Keratinocyte (primary cell): ENCODE measurements around the gene ITGB5. TPM values are rescaled to one million over a fixed set of nuclear protein-coding genes. Genes with fewer than 3 reads are reported as not detected.
A peak's percentile ranks its signal among the peaks of the same experiment; 100 is the strongest.

Source experiments
- DNase-seq: peaks from one replicate; pipeline ENCODE4 v3.0.0-alpha.2; 2011; ENCODE audit warnings: low read depth, missing footprints, low spot score
- FAIRE-seq: peaks from 2 replicates; lab custom pipeline; 2011; peaks lifted over from hg19 to GRCh38; lab: Jason Lieb, UNC
- H2AFZ ChIP-seq: 2 replicates; pipeline ENCODE4 v1.6.0; 2012; ENCODE audit warnings: low read length, control low read depth, inconsistent platforms; ENCODE audit not compliant: control insufficient read depth
- H3K27ac ChIP-seq: 2 replicates; pipeline ENCODE4 v1.5.1; 2011; ENCODE audit warnings: low read length; ENCODE audit not compliant: control insufficient read depth, insufficient read depth
- H3K27me3 ChIP-seq: 3 replicates; pipeline ENCODE4 v1.6.0; 2011; ENCODE audit warnings: low read length; ENCODE audit not compliant: control insufficient read depth, insufficient read depth; ENCODE audit errors: extremely low read depth
- H3K36me3 ChIP-seq, 2 experiments: 2 replicates in 1 of 2; 3 replicates in 1 of 2; pipeline ENCODE4 v1.5.1; 2011; ENCODE audit warnings: low read length in 2 of 2, mild to moderate bottlenecking in 1 of 2; ENCODE audit not compliant: control insufficient read depth in 2 of 2, insufficient read depth in 2 of 2; ENCODE audit errors: extremely low read depth in 1 of 2
- H3K4me1 ChIP-seq: 3 replicates; pipeline ENCODE4 v1.5.1; 2011; ENCODE audit warnings: low read length; ENCODE audit not compliant: control insufficient read depth, insufficient read depth; ENCODE audit errors: extremely low read depth
- H3K4me2 ChIP-seq: 3 replicates; pipeline ENCODE4 v1.6.0; 2011; ENCODE audit warnings: low read depth, low read length; ENCODE audit not compliant: control insufficient read depth, insufficient read depth; ENCODE audit errors: extremely low read depth
- H3K4me3 ChIP-seq, 3 experiments: fragments of 200-600 bp in 1 of 3; sonication (generic) in 1 of 3; 2 replicates in 2 of 3; 3 replicates in 1 of 3; pipeline ENCODE4 v1.5.1; 2011 to 2016; ENCODE audit warnings: low read length in 3 of 3, mild to moderate bottlenecking in 3 of 3, control low read depth in 2 of 3, inconsistent platforms in 1 of 3, low read depth in 1 of 3, mixed read lengths in 1 of 3, mixed run types in 1 of 3, moderate library complexity in 1 of 3; ENCODE audit not compliant: control insufficient read depth in 2 of 3, insufficient read depth in 2 of 3; ENCODE audit errors: extremely low read depth in 1 of 3
- H3K79me2 ChIP-seq: 2 replicates; pipeline ENCODE4 v1.6.0; 2012; ENCODE audit warnings: low read length; ENCODE audit not compliant: control insufficient read depth, insufficient read depth
- H3K9ac ChIP-seq: 3 replicates; pipeline ENCODE4 v1.6.0; 2011; ENCODE audit warnings: low read length; ENCODE audit not compliant: control insufficient read depth, insufficient read depth; ENCODE audit errors: extremely low read depth
- H3K9me1 ChIP-seq: 3 replicates; pipeline ENCODE4 v1.6.0; 2011; ENCODE audit warnings: low read length; ENCODE audit not compliant: control insufficient read depth, insufficient read depth; ENCODE audit errors: extremely low read depth
- H3K9me3 ChIP-seq: 2 replicates; pipeline ENCODE4 v1.5.1; 2012; ENCODE audit warnings: low read depth, low read length; ENCODE audit not compliant: control insufficient read depth
- H4K20me1 ChIP-seq: 3 replicates; pipeline ENCODE4 v1.6.0; 2011; ENCODE audit warnings: low read length; ENCODE audit not compliant: control insufficient read depth, insufficient read depth; ENCODE audit errors: extremely low read depth
- CTCF ChIP-seq, 3 experiments: IDR thresholded peaks in 1 of 3; conservative IDR thresholded peaks in 1 of 3; optimal IDR thresholded peaks in 1 of 3; 2 replicates in 2 of 3; 3 replicates in 1 of 3; pipeline versions ENCODE3 to v1.5.1; 2011; ENCODE audit warnings: low read length in 3 of 3, mild to moderate bottlenecking in 3 of 3, moderate library complexity in 2 of 3, control low read depth in 1 of 3, inconsistent platforms in 1 of 3; ENCODE audit not compliant: insufficient read depth in 2 of 3; ENCODE audit errors: extremely low read depth in 1 of 3
- EZH2 ChIP-seq: IDR thresholded peaks from one replicate; pipeline ENCODE4 v1.6.1; 2012; ENCODE audit warnings: inconsistent platforms, mild to moderate bottlenecking, low read length, moderate library complexity
- dilution Hi-C: fragments of 300-500 bp; cut with MboI; formaldehyde crosslinking; loops from one replicate; pipeline ENCODE4 v1.7.0; 2020; ENCODE audit warnings: low sequenced_read_pairs; ENCODE audit not compliant: extremely low pct_ligation_motif_present
- polyA plus RNA-seq, 5 experiments: library from polyadenylated mRNA; depleted of rRNA in 3 of 5; stranded (reverse) in 3 of 5; stranded (forward) in 1 of 5; unstranded in 1 of 5; fragments of >200 nt; gene quantifications; 1 replicate in 1 of 5; 2 replicates in 3 of 5; 3 replicates in 1 of 5; pipeline versions ENCODE4 v1.2.1 to v1.2.3, GENCODE V29; 2011 to 2012; ENCODE audit warnings: missing spikeins in 2 of 5, low read depth in 1 of 5, low replicate concordance in 1 of 5

The ITGB5 gene
- polyA plus RNA-seq, 1 donor (not counting 4 experiments of a cell fraction or from before 2014, with no cell fraction given): 136 TPM

GRCh38 chr3:124745756-124746155 lies 141.4 kb downstream of the ITGB5 start:
- Histone ChIP-seq H3K9me1 (peaks cover 2% of the 10 kb centered on the region), H3K79me2 (peaks cover 2% of the 10 kb centered on the region), H2AFZ (no peak overlapping the region), H3K4me1 (peaks cover 29% of the 10 kb centered on the region), H3K9ac (no peak overlapping the region), H3K9me3 (no peaks in the 10 kb centered on the region), H3K27ac (no peak overlapping the region), H3K36me3 (peaks cover 9 to 34% of the 10 kb centered on the region in 2 experiments), H4K20me1 (no peaks in the 10 kb centered on the region), H3K4me2 (peak overlapping the region; percentile 20), H3K27me3 (no peaks in the 10 kb centered on the region), H3K4me3 (no peak overlapping the region)
- TF ChIP-seq CTCF (optimal IDR thresholded peaks at IDR 0.05 in 1 of 3, IDR thresholded peaks at IDR 0.05 in 1 of 3, conservative IDR thresholded peaks at IDR 0.05 in 1 of 3; ENCODE audit: extremely low read depth in 1 of 3, insufficient read depth in 2 of 3, low read length in 3 of 3): no peak
- TF ChIP-seq EZH2: no peak
- dilution Hi-C loops: no loop called here
- DNase-seq (no peak), FAIRE-seq (no peak)

GRCh38 chr3:124741027-124741426 lies 146.1 kb downstream of the ITGB5 start:
- no peaks in the 10 kb centered on the region for H3K27me3 ChIP-seq
- FAIRE-seq: peak; percentile 88
- peaks cover 17 to 29% of the 10 kb centered on the region in 2 experiments for H3K36me3 ChIP-seq
- H3K9me3 ChIP-seq: no peaks in the 10 kb centered on the region
- dilution Hi-C loops: no loop called here
- H3K4me3 ChIP-seq: no peak overlapping the region
- H4K20me1 ChIP-seq: no peaks in the 10 kb centered on the region
- peak; percentile 69 for DNase-seq
- H3K4me2 ChIP-seq: no peak overlapping the region
- H3K9me1 ChIP-seq: peaks cover 2% of the 10 kb centered on the region
- no peak for TF ChIP-seq CTCF (optimal IDR thresholded peaks at IDR 0.05 in 1 of 3, IDR thresholded peaks at IDR 0.05 in 1 of 3, conservative IDR thresholded peaks at IDR 0.05 in 1 of 3; ENCODE audit: extremely low read depth in 1 of 3, insufficient read depth in 2 of 3, low read length in 3 of 3)
- no peak for TF ChIP-seq EZH2
- no peak overlapping the region for H3K9ac ChIP-seq
- no peak overlapping the region for H2AFZ ChIP-seq
- peaks cover 26% of the 10 kb centered on the region for H3K4me1 ChIP-seq
- peaks cover 11% of the 10 kb centered on the region for H3K79me2 ChIP-seq
- H3K27ac ChIP-seq: peak overlapping the region; percentile 23
